ENCODE measurements around the gene IKZF2.

IKZF2 gene

GRCh38 chr2:213152888-213153287 is 1.5 kb upstream of the IKZF2 start:
- no peaks in the 10 kb centered on the region for H3K27me3 ChIP-seq
- H3K9me3 ChIP-seq, result no peaks in the 10 kb centered on the region
- H3K36me3 ChIP-seq, result no peaks in the 10 kb centered on the region
- TF ChIP-seq CTCF (IDR thresholded peaks at IDR 0.05), result no peak
- H3K4me1 ChIP-seq, result peaks cover 0 to 26% (median 5%) of the 10 kb centered on the region in 4 donors
- H3K4me3 ChIP-seq, result peak overlapping the region; percentile 76 to 82
- no peak for DNase-seq
- intact Hi-C loops (cut with DNase I; ENCODE audit: low total_unique reads), result no loop called here
- H3K27ac ChIP-seq, result peak overlapping the region; percentile 94 to 96

DNA sequence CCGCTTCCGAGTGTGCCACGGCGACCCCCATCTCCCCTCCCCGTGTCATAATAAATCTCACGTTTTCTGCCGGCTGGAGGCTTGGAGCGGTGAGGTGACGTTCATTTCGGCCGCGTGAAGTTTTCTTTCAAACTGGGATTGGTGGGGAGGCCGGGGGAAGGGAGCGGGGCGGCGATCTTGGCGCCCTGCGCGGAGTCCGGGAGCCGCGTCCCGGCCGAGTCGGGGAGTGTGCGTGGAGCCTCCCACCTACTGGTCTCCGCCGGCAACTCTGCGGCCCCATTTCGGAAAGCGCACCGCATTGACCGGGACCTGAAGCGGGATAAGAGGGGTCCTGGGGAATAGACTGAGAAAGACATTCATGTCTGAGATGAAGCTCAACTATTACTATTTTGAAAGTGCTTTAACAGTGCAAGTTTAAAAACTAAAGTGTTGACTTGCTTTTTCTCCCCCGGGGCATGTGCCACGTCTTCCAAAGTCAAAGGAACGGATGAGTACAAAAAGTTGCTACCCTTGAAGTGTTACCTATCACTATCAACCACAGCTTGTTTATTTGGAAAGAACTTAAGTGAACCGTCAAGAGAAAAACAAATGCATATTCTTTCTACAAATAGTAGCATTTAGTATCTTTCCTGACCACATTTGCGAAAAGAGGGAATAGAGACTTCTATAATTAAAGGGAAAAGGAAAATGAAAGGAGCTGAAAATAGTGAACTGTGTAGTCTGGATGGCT is 818 bp upstream of the IKZF2 start:
- peak; percentile 39 to 42 for TF ChIP-seq CTCF (IDR thresholded peaks at IDR 0.05)
- peaks cover 0 to 33% (median 5%) of the 10 kb centered on the region in 4 donors for H3K4me1 ChIP-seq
- peak overlapping the region; percentile 76 to 82 for H3K4me3 ChIP-seq
- no peaks in the 10 kb centered on the region for H3K9me3 ChIP-seq
- no peaks in the 10 kb centered on the region for H3K36me3 ChIP-seq
- intact Hi-C loops (cut with DNase I; ENCODE audit: low total_unique reads), result no loop called here
- DNase-seq, result peak; percentile 68 to 85
- H3K27ac ChIP-seq, result peak overlapping the region; percentile 94 to 96
- H3K27me3 ChIP-seq, result no peaks in the 10 kb centered on the region

DNA sequence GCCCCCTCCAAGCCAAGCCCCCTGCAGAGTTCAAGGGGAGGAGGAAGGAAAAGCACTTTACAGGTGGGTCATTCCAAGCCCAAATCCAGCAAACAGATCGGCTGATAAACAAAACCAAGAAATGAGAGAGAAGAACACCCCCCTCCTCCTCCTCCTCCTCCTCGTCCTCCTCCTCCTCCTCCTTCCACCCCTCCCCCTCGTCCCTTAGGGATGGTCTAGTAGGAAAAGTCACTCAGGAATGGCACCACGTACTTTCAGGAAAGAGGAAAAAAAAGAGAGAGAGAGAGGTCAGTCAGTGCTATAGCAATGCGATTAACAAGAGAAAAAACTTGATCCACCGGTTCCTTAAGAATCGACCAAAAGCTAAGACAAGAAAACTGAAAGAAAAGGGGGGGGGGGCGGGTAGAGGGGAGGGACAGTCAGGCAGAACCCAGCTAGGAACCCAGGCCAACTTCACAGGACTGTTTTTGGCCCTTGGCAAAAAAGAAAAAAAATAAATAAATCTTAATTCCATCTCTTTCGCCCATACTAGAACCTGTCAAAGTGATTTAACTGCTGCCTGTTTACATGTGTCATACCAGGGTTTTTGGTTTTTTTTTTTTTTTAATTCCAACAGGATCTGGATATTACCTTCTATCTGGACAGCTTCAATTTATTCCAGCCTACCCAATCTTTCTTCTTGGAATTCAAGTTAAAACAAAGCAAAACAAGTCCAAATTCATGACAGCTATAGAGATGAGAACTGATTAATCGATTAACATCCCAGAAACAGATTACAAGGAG is 906 bp downstream of the IKZF2 start:
- Histone ChIP-seq H3K9me3 (no peaks in the 10 kb centered on the region), H3K4me1 (peaks cover 0 to 50% (median 5%) of the 10 kb centered on the region in 4 donors), H3K36me3 (no peaks in the 10 kb centered on the region), H3K4me3 (peak overlapping the region; percentile 76 to 82), H3K27ac (peak overlapping the region; percentile 87 to 96), H3K27me3 (no peaks in the 10 kb centered on the region)
- intact Hi-C loops (cut with DNase I; ENCODE audit: low total_unique reads), result no loop called here
- no peak for TF ChIP-seq CTCF (IDR thresholded peaks at IDR 0.05)
- peak in 1 of 2 donors; percentile 27 for DNase-seq

DNA sequence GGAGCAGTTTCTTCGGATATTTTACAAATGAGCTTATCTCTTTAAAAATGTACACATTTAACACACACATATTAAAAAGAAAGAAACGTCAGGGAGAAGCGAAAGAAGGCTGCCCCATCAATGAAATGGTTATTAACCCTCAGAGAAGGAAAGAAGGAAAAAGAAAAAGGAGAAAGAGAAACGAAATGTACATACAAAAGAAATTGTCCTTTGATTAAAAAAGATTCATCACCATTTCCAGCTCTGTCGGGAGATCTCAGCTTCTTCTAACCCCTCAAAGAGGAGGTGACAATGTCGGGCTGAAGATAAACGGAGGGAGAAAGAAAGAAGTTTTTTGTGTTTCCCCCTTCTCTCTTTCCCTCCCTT is 1.5 kb downstream of the IKZF2 start:
- no peaks in the 10 kb centered on the region for H3K9me3 ChIP-seq
- TF ChIP-seq CTCF (IDR thresholded peaks at IDR 0.05), result no peak
- peaks cover 0 to 54% (median 6%) of the 10 kb centered on the region in 4 donors for H3K4me1 ChIP-seq
- intact Hi-C loops (cut with DNase I; ENCODE audit: low total_unique reads), result no loop called here
- H3K27me3 ChIP-seq, result no peaks in the 10 kb centered on the region
- DNase-seq, result no peak
- H3K36me3 ChIP-seq, result no peaks in the 10 kb centered on the region
- H3K27ac ChIP-seq, result peak overlapping the region; percentile 87 to 96
- peak overlapping the region; percentile 76 to 82 for H3K4me3 ChIP-seq

DNA sequence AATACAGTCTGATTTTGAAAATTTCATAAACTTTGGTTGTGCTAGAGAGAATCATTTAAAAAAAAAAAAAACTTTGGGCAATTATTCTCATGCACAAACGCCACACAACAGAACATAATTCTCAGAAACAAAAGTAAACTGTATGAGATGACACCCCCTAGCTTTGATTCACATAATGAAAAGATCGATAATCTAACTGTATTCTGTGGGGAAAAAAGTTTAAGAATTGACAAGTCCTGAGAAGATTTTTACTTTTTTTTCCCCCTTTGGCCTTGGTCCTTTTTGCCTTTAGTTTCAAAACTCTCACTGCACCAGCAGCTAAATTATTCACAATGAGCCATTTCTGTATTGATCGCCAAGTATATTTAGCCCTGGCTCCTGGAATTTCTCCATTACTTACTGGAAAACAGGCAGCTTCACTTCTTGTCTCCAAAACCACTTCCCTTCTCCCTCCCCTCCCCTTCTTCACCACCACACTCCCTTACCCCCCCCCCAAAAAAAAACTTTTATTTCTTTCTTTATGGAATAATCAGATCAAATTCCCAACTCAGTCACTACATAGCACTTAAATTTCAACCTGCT is 2.0 kb downstream of the IKZF2 start:
- H3K27me3 ChIP-seq, result no peaks in the 10 kb centered on the region
- DNase-seq, result no peak
- TF ChIP-seq CTCF (IDR thresholded peaks at IDR 0.05), result no peak
- intact Hi-C loops (cut with DNase I; ENCODE audit: low total_unique reads), result no loop called here
- H3K9me3 ChIP-seq, result no peaks in the 10 kb centered on the region
- H3K27ac ChIP-seq, result peak overlapping the region; percentile 87 to 96
- peaks cover 0 to 59% (median 8%) of the 10 kb centered on the region in 4 donors for H3K4me1 ChIP-seq
- peak overlapping the region; percentile 76 to 82 for H3K4me3 ChIP-seq
- no peaks in the 10 kb centered on the region for H3K36me3 ChIP-seq

Data from tibial artery (tissue), 4 donors.